ENCODE measurements around the gene PXT1. TPM values are rescaled to one million over a fixed set of nuclear protein-coding genes. Genes with fewer than 3 reads are reported as not detected.
"Not testable (repeated sequence)": the region's sequence is repeated elsewhere in the genome, so short reads cannot be mapped to it uniquely, and the experiment has no call there.

Gene PXT1, protein sequence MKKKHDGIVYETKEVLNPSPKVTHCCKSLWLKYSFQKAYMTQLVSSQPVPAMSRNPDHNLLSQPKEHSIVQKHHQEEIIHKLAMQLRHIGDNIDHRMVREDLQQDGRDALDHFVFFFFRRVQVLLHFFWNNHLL
- polyA plus RNA-seq (2013, experiment 1 of 2; ENCODE audit: insufficient read length): not detected
- polyA plus RNA-seq (2013, experiment 2 of 2; ENCODE audit: insufficient read length): not detected

DNA sequence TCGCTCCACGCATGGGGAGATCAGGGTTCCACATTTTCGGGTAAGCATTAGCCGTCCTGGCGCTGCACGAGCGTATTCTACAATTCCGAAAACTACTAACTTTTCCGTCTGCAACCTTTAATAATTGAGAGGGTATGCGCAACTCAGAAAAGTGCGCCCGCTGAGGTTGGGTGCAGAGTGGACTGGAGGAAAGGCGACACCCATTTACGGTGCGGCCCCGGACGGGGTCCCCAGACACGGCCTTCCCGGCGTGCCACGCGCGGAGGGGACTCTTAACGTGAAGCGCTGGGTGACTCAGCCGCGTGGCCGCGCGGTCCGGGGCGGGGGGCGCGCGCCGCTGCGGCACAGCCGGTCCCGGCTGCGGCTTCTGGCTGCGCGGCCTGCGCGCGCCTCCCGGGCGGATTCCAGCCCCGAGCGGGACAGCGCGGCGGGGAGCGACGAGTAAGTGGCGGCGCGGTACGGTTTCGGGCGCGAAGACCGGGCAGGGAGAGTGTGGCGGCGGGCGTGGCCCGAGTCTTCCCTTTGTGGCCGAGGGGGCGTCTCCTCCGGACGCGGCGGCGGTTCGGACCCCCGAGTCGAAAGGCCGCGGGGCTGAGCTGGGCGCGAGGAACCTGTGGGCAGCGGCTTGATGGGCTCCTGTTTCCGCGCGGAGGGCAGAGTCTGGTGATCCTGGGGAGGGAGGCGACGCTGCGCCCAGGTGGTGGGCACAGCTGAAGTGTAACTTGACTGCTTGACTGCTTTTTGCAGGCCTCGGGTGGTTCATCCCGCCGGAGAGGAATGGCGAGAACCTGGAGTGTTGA, at the start of gene PXT1, which contains the start of gene KCTD20:
Gene PXT1 (minus strand): TSS at position 184 of the 800 bp plus-strand sequence. CDS start 16,772 bp downstream, outside the sequence.
Gene KCTD20 (plus strand): TSS at position 330 of the 800 bp plus-strand sequence. CDS start 27,098 bp downstream, outside the sequence.
- peak; percentile 88 for DNase-seq

DNA sequence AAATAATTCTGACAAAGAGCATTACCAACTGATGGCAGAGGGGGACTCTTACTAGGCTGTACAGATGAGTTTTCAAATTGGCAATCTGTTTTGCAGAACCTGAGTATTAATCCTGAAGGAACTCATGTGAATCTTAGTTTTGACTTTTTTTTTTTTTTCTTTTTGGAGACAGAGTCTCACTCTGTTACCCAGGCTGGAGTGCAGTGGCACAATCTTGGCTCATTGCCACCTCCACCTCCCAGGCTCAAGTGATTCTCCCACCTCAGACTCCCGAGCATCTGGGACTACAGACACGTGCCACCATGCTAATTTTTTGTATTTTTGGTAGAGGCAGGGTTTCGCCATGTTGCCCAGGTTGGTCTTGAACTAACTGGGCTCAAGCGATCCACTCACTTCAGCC, 49.4 kb upstream of the PXT1 start:
- no peak for DNase-seq

DNA sequence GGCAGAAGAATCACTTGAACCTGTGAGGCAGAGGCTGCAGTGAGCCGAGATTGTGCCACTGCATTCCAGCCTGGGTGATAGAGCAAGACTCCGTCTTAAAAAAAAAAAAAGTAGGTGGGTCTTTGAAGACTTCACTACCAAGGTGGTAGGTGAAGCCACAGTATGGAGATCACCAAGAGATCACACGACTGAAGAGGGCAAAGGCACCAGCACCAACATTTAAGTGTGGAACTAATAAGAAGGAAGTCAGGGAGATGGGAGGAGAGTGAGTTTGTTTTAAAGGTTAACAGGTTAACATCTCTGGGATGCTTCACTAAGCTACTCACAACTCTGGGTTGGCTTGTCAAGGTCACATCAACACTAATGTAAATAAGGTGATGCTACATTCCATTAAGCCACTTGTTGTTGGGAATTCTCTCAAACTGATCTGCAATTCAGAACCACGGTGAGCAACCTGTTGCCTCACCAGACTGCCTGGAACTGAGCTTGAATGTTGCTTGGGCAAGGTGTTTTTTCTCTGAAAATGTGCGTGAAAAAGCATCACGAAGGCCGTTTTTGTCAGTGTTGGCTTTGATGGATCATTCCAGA, 48.8 kb upstream of the PXT1 start:
- DNase-seq: peak; percentile 5

DNA sequence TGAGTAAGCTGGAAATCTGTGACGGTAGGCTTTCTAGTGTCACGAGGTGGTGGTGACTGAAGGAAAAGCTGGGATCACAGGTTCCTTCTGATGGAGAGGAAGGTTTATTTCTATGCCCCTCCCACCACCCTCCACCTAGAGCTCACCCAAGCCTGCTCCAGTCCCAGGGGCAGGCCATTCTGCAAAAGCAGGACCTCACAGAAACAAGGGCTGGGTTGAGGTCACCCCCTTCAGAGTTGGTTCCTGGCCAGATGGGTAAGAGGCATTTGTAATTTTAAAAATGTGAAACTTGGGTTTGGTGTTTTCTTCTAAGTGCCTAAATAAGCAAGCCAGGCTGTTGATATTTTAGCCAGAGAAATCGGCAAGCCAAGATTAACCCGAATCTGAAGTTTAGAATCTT, 46.8 kb upstream of the PXT1 start:
- no peak for DNase-seq

DNA sequence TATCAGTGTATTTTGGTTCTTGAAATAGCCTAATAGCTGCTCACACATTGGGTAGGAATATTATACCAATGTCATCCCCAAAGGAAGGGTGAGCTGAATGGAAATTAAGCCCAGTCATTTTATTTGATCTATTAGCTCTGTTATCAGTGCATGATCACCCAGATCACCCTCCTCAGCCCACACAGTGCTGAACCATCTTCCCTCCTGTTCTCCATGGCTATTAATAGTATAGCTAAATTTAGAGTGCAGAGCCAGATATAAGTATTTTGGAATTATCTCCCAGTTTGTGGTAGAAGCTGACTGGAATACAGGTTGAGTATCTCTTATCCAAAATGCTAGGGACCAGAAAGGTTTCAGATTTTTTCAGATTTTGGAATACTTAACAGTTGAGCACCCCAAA, 45.6 kb upstream of the PXT1 start:
- DNase-seq: no peak

DNA sequence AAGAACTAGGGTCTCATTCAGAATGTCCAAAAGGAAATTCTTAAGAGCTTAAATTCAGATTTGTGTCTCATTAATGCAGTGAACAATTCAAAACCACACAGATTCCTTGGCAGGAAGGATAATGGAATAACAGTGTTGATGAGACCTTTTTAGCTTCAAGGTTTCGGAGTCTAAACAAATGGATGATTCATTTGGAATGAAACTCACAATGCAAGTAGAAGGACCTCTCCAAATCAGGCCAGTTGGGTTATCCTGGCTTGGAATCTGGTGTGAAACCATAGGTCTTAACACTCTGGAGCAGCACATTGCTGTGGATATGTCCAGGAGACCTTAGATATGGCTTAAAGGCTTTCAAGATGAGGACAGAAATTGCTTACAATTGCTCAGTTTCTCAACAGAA, 45.0 kb upstream of the PXT1 start:
- peak; percentile 18 for DNase-seq

DNA sequence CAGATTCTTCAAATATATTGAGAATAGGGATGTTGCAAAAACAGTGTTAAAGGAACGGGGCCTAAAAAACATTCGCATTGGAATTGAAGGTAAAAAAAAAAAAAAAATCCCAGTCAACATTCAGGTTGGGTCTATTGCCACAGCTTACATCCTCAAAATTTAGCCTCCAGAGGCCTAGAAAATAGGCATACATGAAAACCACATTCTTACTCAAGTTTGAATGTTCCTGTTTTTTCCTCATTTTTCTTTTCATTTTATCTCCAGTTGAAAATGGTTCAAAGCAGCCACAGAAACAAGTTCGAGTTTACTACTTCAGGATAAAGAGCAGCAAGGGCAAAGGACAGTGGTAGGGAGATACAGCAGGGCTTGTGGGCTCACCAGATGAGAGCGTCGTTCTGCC, 42.1 kb upstream of the PXT1 start:
- DNase-seq: no peak

DNA sequence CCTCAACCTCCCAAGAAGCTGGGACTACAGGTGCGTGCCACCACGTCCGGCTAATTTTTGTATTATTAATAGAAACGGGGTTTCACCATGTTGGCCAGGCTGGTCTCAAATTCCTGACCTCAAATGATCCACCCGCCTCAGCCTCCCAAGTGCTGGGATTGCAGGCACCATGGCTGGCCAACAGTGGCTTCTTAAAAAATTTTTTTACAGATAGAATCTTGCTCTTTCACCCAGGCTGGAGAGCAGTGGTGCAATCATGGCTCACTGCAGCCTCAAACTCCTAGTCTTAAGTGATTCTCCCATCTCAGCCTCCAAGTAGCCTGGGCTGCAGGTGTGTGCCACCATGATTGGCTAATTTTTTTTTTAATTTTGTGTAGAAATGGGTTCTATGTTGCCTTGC, 40.7 kb upstream of the PXT1 start:
- not testable (repeated sequence) for DNase-seq

DNA sequence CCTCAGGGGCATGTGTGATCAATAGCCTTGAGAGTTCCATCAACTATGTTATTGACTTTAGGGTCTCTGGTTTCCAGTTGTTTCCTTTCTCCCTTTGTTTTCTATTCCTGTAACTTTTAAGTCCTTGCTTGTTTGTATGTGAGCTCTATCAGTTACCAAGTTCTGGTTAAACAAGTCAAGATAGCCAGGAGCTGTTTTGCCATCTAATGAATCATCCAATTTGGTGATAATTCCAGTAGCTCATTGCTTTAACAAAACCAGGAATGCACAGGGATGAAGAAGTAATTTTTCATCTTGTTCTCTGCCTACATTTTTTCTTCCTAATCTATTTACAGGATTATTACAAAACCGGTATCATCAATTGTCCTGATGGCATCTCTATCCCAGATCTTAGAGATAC, 36.6 kb upstream of the PXT1 start:
- DNase-seq: no peak

DNA sequence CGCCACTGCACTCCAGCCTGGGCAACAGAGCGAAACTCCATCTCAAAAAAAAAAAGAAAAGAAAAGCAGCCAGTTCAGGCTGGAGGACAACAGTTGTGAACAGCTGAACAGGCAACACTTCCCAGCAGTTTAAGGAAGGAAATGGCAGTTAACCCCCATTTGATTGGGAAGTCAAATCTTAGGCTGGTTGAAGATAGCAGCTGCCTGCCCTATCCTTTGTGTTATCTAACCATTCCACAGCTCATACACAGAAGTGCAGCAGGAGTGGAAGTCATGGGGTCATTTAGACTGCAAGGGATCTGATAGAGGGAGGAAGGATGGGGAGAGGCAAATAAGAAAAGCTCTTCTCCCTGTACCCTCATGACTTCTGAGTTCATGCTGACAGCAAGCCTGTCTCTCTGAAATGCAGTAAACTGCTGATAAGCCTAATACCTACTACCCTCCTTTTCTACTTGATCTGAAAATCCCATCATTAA, 35.4 kb upstream of the PXT1 start:
- no peak for DNase-seq

DNA sequence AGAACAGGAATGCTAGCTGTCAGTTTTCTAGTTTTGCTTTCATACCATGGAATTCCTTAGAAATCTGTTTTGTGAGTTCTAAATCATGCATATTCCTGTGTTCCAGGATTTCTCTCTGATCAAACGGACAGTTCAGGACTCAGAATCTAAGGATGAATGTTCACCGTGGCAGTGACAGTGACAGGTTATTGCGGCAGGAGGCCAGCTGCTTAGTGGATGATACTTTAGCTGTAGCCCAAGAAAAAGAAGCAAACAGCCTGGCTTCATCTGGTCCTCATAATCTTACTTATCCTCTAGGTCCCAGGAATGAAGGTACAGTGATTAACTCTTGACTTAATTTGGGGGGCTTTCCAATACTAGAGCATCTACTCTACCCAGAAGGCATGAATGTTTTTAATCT, 27.3 kb upstream of the PXT1 start:
- DNase-seq: no peak

DNA sequence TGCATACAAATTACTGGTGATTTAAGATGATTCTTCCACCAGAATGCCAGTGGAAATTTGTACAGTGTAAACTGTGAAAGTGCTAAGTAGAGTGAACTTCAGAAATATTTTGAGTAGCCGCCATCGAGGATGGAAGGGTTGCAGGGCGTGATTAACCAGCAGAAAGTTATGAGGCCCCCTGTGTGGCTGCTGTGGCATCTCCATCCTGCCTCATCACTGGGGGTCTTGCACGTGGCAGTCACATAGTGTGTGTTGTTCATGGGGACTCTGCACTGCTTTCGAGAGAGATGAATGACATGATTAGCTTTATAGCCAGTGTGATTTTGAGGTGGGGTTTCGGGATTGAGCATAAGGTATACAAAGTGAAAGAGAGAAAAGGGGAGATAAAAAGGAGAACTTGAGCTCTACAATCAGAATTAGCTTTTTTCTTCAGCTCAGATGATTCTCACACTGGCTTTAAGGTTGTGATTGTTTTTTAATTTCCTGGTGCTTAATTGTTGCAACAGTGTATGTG, 26.6 kb upstream of the PXT1 start:
- no peak for DNase-seq

DNA sequence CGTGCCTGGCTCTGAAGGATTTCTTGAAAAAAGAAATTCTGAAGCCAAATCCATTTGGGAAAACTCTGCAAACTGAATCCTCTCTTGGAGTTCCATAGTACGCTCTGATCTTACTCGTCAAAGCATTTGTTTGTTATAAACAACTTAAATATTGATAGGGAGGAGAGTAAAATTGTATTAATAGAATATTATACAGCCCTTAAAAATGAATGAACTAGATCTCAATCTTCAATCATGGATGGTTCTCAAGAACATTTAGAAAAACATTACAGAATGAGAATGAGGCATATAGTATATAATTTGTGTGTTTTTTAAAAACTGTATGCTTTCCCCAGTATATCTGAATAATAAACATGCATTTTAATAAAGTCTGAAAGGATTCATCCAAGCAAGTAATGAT, 25.0 kb upstream of the PXT1 start:
- no peak for DNase-seq

DNA sequence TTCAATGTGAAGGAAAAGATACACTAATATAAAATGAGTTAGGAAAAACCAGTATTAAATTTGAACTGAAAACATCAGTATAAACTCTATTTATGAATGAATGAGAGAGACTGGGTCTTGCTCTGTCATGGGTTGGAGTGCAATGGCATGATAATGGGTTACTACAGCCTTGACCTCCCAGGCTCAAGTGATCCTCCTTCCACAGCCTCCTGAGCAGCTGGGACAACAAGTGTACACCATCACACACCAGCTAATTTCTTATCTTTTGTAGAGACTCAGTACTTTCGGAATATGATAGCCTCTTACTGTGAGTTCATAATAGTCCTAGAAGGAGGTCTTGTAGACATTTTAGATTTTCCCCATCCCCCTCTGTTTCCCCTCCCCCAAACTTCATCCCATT, 21.6 kb upstream of the PXT1 start:
- no peak for DNase-seq

DNA sequence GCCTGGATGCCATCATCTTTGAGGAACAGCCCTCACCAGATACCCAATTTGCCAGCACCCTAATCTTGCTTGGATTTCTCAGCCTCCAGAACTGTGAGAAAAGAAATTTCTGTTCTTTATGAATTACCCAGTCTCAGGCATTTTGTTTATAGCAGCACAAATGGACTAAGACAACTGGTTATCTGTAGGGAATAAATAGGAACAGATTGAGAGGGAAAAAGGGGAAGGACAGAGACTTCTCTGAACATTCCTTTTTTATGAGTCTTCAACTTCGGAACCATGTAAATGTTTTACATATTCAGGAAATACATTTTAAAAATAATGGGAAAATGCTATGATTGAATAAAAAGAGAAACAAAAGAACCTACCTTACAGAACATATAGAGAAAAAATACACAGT, 21.0 kb upstream of the PXT1 start:
- DNase-seq: peak; percentile 47

DNA sequence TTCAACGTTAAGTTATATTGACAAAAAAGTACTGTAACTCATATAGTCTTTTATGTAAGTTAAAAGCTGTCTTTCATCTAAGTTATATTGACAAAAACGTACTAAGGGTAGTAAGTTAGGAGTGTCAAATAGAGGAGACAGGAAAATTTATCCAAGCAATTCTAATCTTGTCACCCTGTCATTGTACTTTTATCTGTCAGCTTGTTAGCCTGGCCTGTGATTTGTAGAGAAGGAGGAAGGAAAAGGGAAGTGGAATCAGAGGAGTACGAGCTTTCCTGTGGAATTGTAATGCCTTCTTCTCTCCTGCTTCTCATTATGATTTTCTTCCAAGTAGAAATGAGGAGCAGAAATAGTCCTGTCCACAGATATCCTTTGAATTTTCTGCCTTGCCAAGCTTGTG, 19.0 kb upstream of the PXT1 start:
- DNase-seq: no peak

DNA sequence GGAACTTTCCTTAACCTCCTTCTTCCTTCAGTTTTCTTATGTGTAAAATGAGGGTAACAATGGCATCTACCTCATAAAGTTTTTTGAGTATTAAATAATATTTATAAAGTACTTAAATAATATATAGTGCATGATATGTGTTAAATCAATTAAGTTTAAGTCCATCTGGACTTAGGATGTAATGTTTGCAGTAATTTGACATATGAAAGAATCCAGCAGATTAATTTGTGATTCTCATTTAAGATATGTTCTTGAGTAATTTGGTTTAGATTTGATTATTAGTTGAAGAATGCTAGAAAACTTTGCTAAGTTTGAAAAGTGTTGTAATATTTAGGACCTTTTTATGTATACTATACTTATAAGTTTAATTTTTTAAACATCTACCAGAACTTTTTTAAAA, 18.3 kb upstream of the PXT1 start:
- no peak for DNase-seq

DNA sequence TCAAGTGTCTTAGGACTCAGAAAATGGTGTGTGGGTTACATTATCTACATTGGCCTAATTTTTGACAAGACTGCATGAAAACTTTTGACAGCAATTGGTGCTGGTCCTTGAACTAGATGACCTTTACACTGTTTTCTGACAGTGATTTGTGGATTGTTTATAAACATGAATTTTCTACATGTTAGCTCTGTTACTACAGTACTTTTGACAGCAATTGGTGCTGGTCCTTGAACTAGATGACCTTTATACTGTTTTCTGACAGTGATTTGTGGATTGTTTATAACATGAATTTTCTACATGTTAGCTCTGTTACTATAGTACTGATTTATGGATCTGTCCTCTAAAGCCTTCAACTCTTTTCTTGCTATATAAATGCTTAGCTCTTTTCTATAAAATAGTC, 16.8 kb upstream of the PXT1 start:
- DNase-seq: no peak

DNA sequence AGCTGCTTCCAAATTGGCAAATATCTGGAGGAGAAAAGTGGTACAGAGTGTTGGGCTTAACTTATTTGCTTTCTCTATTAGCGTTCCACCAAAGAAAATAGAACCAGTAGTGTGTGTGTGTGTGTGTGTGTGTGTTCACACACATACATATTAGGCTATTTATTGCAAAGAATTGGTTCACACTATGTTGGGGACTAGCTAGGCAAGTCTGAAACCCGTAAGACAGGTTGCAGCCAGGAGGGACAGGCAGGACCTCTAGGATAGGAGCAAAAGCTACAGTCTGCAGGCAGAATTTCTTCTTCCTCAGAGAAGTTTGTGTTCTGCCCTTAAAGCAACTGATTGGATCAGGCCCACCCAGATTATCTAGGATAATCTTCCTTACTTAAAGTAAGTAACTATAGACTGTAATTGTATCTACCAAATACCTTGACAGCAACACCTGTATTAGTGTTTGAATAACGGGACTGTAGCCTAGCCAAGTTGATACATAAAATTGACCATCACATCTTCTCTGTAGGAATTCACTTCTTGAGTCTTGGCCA, 12.9 kb upstream of the PXT1 start:
- no peak for DNase-seq

DNA sequence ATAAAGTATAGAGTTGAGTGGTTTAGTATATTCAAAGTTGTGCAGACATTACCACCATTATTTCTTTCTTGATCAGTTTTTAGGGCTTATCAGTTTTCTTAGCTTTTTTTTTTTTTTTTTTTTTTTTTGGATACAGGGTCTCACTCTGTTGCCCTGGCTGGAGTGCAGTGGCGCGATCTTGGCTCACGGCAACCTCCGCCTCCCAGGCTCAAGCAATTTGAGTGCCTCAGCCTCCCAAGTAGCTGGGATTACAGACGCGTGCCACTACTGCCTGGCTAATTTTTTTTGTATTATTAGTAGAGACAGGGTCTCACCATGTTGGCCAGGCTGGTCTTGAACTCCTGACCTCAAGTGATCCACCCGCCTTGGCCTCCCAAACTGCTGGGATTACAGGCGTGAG, 10.2 kb upstream of the PXT1 start:
- not testable (repeated sequence) for DNase-seq

DNA sequence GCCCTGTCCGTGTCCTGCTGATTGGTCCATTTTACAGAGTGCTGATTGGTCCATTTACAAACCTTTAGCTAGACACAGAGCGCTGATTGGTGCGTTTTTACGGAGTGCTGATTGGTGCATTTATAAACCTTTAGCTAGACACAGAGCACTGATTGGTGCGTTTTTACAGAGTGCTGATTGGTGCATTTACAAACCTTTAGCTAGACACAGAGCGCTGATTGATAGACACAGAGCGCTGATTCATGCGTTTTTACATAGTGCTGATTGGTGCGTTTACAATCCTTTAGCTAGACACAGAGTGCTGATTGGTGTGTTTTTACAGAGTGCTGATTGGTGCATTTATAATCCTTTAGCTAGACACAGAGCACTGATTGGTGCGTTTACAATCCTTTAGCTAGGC, 6.5 kb upstream of the PXT1 start:
- DNase-seq: not testable (repeated sequence)

DNA sequence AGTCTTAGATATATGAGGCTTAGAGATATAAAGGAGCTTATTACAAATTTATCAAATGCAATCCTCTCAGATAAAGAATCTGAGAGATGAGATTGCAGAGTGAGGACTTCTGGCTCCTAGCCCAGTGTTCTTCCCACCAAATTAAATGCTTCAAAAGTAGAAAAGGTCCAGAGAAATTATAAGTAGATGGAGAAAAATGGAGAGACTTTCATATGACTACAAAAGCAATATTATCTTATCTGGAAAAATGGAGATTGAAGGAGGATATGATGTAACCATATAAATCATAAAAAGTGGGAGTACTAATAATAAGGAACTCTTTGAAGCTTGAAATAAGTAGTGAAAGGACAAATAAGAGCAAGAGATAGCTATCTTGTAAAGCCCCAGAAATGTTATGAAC, 3.0 kb upstream of the PXT1 start:
- no peak for DNase-seq

DNA sequence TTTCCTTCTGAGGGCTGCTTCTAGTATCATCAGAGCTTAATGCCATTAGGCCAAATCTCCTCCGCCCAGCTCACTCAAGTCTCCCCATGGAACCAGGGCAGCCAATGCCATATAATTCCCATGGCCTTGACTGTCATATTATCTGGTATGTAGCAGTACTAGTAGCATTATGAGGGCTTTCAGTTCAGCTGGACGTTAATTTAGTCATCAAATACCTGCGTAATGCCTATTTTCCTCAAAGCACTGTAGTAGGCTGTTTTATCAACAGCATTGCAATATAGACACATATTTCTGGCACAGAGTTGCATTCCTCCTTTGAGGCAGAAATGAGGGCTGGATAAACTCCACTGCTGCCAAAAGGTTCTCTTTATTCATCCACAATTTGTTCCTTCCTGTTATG, 1.8 kb upstream of the PXT1 start:
- peak; percentile 77 for DNase-seq

All from fibroblast of skin of abdomen (primary cell).